Measurements from ENCODE around the gene MBD6. TPM values are rescaled to one million over a fixed set of nuclear protein-coding genes. Genes with fewer than 3 reads are reported as not detected.

Gene MBD6
- total RNA-seq, 1 donor from 2014 or later: 158 TPM

GRCh38 chr12:57477710-57478681 is 44.6 kb upstream of the MBD6 start:
- Mint-ChIP-seq H3K27ac (no peak overlapping the region), H3K36me3 (ENCODE audit: insufficient read depth) (no peaks in the 10 kb centered on the region), H3K4me1 (ENCODE audit: low read depth) (peaks cover 6% of the 10 kb centered on the region), H3K4me3 (ENCODE audit: low read depth) (no peak overlapping the region), H3K27me3 (peaks cover 86% of the 10 kb centered on the region), H3K9me3 (ENCODE audit: low read depth) (no peaks in the 10 kb centered on the region)
- no peak for TF ChIP-seq CTCF (IDR thresholded peaks at IDR 0.05; ENCODE audit: unreplicated experiment)
- no peak for DNase-seq (ENCODE audit: low spot score, unreplicated experiment)

- Mint-ChIP-seq H3K27me3 (peaks cover 82% of the 10 kb centered on the region), H3K9me3 (ENCODE audit: low read depth) (no peaks in the 10 kb centered on the region), H3K27ac (no peak overlapping the region), H3K4me1 (ENCODE audit: low read depth) (peaks cover 6% of the 10 kb centered on the region), H3K4me3 (ENCODE audit: low read depth) (no peak overlapping the region), H3K36me3 (ENCODE audit: insufficient read depth) (no peaks in the 10 kb centered on the region)
- no peak for DNase-seq (ENCODE audit: low spot score, unreplicated experiment)
- no peak for TF ChIP-seq CTCF (IDR thresholded peaks at IDR 0.05; ENCODE audit: unreplicated experiment)
Observed at GRCh38 chr12:57479043-57479375, 43.6 kb upstream of the MBD6 start.

- Mint-ChIP-seq H3K36me3 (ENCODE audit: insufficient read depth) (no peaks in the 10 kb centered on the region), H3K27me3 (peaks cover 77% of the 10 kb centered on the region), H3K9me3 (ENCODE audit: low read depth) (no peaks in the 10 kb centered on the region), H3K27ac (no peak within 1 kb of the TSS), H3K4me3 (ENCODE audit: low read depth) (no peak within 1 kb of the TSS), H3K4me1 (ENCODE audit: low read depth) (peaks cover 6% of the 10 kb centered on the region)
- no peak for DNase-seq (ENCODE audit: low spot score, unreplicated experiment)
- no peak for TF ChIP-seq CTCF (IDR thresholded peaks at IDR 0.05; ENCODE audit: unreplicated experiment)
Observed at GRCh38 chr12:57479376-57480115, 43.1 kb upstream of the MBD6 start, which contains the start of gene ARHGAP9. ARHGAP9 (minus strand) TSS chr12:57479866; CDS start chr12:57479406, 460 bp downstream.

- DNase-seq (ENCODE audit: low spot score, unreplicated experiment): no peak
Observed at GRCh38 chr12:57481671-57482070, 41.0 kb upstream of the MBD6 start.

More at GRCh38 chr12:57481671-57482070, 41.0 kb upstream of the MBD6 start:
- no peak overlapping the region for H3K4me3 Mint-ChIP-seq (ENCODE audit: low read depth)
- no peak overlapping the region for H3K27ac Mint-ChIP-seq
- no peaks in the 10 kb centered on the region for H3K4me1 Mint-ChIP-seq (ENCODE audit: low read depth)
- no peaks in the 10 kb centered on the region for H3K36me3 Mint-ChIP-seq (ENCODE audit: insufficient read depth)
- TF ChIP-seq CTCF (IDR thresholded peaks at IDR 0.05; ENCODE audit: unreplicated experiment): no peak
- H3K9me3 Mint-ChIP-seq (ENCODE audit: low read depth): no peaks in the 10 kb centered on the region
- H3K27me3 Mint-ChIP-seq: peaks cover 59% of the 10 kb centered on the region

Data from progenitor cell of endocrine pancreas (in vitro differentiated cells).